OCI-LY1 (cell line): Measurements from ENCODE around the gene BBC3.

Source experiments
- CTCF ChIP-seq: fragments of 200-600 bp; sonication (generic), shearing (Covaris generic); IDR thresholded peaks from 2 replicates; pipeline ENCODE4 v1.5.1; 2017; ENCODE audit warnings: mild to moderate bottlenecking, antibody characterized with exemption, low read length, moderate library complexity, mixed read lengths
- EZH2 ChIP-seq: fragments of 200-600 bp; sonication (generic), shearing (Covaris generic); IDR thresholded peaks from 2 replicates; pipeline ENCODE4 v1.8.0; 2017; ENCODE audit warnings: borderline replicate concordance, mixed run types, mild to moderate bottlenecking, antibody characterized with exemption, low read length, moderate library complexity, mixed read lengths

- TF ChIP-seq CTCF: no peak
- TF ChIP-seq EZH2: no peak
Observed at GRCh38 chr19:47221890-47222289, 9.1 kb downstream of the BBC3 start.
